KMS-11 (cell line): ENCODE results near the gene RAI14.

Experiments
- H2AFZ ChIP-seq: fragments of 200-600 bp; sonication (generic); 2 replicates; pipeline ENCODE4 v1.6.1; 2016; ENCODE audit warnings: antibody characterized with exemption, mixed run types, low read depth
- H3K27ac ChIP-seq: fragments of 200-600 bp; sonication (generic); 2 replicates; pipeline ENCODE4 v1.6.1; 2016; ENCODE audit warnings: mild to moderate bottlenecking, mixed run types
- H3K27me3 ChIP-seq: fragments of 200-600 bp; sonication (generic); 2 replicates; pipeline ENCODE4 v1.6.1; 2017; ENCODE audit warnings: mild to moderate bottlenecking, low read depth, mixed run types, moderate library complexity; ENCODE audit not compliant: insufficient read depth
- H3K36me3 ChIP-seq: fragments of 200-600 bp; sonication (generic); 2 replicates; pipeline ENCODE4 v1.6.1; 2017; ENCODE audit warnings: mild to moderate bottlenecking, mixed run types; ENCODE audit not compliant: insufficient read depth
- H3K4me1 ChIP-seq: fragments of 200-600 bp; sonication (generic); 2 replicates; pipeline ENCODE4 v1.6.1; 2016; ENCODE audit warnings: mild to moderate bottlenecking, low read depth, mixed run types; ENCODE audit not compliant: poor library complexity, severe bottlenecking
- H3K4me2 ChIP-seq: fragments of 200-600 bp; sonication (generic); 2 replicates; pipeline ENCODE4 v1.7.0; 2016; ENCODE audit warnings: mild to moderate bottlenecking, mixed run types
- H3K4me3 ChIP-seq: fragments of 200-600 bp; sonication (generic); IDR thresholded peaks from 2 replicates; pipeline ENCODE4 v1.6.1; 2017; ENCODE audit warnings: low read depth, low read length, mixed read lengths; ENCODE audit not compliant: insufficient read depth
- H3K79me2 ChIP-seq: fragments of 200-600 bp; sonication (generic); 2 replicates; pipeline ENCODE4 v1.6.1; 2016; ENCODE audit warnings: low read depth, mixed run types; ENCODE audit not compliant: insufficient read depth
- H3K9ac ChIP-seq: fragments of 200-600 bp; sonication (generic); 2 replicates; pipeline ENCODE4 v1.6.1; 2016; ENCODE audit warnings: mild to moderate bottlenecking, mixed run types
- H4K20me1 ChIP-seq: fragments of 200-600 bp; sonication (generic); 2 replicates; pipeline ENCODE4 v1.6.1; 2016; ENCODE audit warnings: mild to moderate bottlenecking, mixed run types; ENCODE audit not compliant: insufficient read depth
- CTCF ChIP-seq: fragments of 200-600 bp; sonication (generic); conservative IDR thresholded peaks from 2 replicates; pipeline ENCODE4 v1.6.1; 2017; ENCODE audit warnings: low read depth, mild to moderate bottlenecking, antibody characterized with exemption, low read length, moderate library complexity, mixed read lengths

Gene RAI14

GRCh38 chr5:34842554-34842953, 186.4 kb downstream of the RAI14 start:
- Histone ChIP-seq H3K9ac (no peak overlapping the region), H2AFZ (no peak overlapping the region), H3K4me2 (no peak overlapping the region), H4K20me1 (no peaks in the 10 kb centered on the region), H3K27me3 (no peaks in the 10 kb centered on the region), H3K4me3 (no peak overlapping the region), H3K79me2 (no peaks in the 10 kb centered on the region), H3K36me3 (no peaks in the 10 kb centered on the region), H3K4me1 (peaks cover 5% of the 10 kb centered on the region), H3K27ac (no peak overlapping the region)
- TF ChIP-seq CTCF = no peak

GRCh38 chr5:34843497-34843896, 187.4 kb downstream of the RAI14 start:
- Histone ChIP-seq H3K36me3 (no peaks in the 10 kb centered on the region), H3K4me2 (no peak overlapping the region), H4K20me1 (no peaks in the 10 kb centered on the region), H3K27ac (no peak overlapping the region), H2AFZ (no peak overlapping the region), H3K4me1 (peaks cover 1% of the 10 kb centered on the region), H3K4me3 (no peak overlapping the region), H3K9ac (no peak overlapping the region), H3K79me2 (no peaks in the 10 kb centered on the region), H3K27me3 (no peaks in the 10 kb centered on the region)
- no peak for TF ChIP-seq CTCF

- Histone ChIP-seq H2AFZ (no peak overlapping the region), H3K27ac (no peak overlapping the region), H3K36me3 (no peaks in the 10 kb centered on the region), H4K20me1 (no peaks in the 10 kb centered on the region), H3K9ac (no peak overlapping the region), H3K4me3 (no peak overlapping the region), H3K27me3 (no peaks in the 10 kb centered on the region), H3K79me2 (no peaks in the 10 kb centered on the region), H3K4me2 (no peak overlapping the region), H3K4me1 (no peaks in the 10 kb centered on the region)
- no peak for TF ChIP-seq CTCF
These were observed 188.0 kb downstream of the RAI14 start for GRCh38 chr5:34844106-34844505.

- Histone ChIP-seq H3K9ac (no peak overlapping the region), H3K27ac (no peak overlapping the region), H3K79me2 (no peaks in the 10 kb centered on the region), H3K27me3 (no peaks in the 10 kb centered on the region), H4K20me1 (no peaks in the 10 kb centered on the region), H2AFZ (no peak overlapping the region), H3K4me3 (no peak overlapping the region), H3K36me3 (no peaks in the 10 kb centered on the region), H3K4me1 (no peaks in the 10 kb centered on the region), H3K4me2 (no peak overlapping the region)
- TF ChIP-seq CTCF = no peak
These were observed 188.9 kb downstream of the RAI14 start for GRCh38 chr5:34844999-34845398.

GRCh38 chr5:34847056-34847455, 190.9 kb downstream of the RAI14 start:
- no peak overlapping the region for H3K27ac ChIP-seq
- H3K79me2 ChIP-seq = no peaks in the 10 kb centered on the region
- H3K4me1 ChIP-seq = no peaks in the 10 kb centered on the region
- no peaks in the 10 kb centered on the region for H4K20me1 ChIP-seq
- no peak for TF ChIP-seq CTCF
- no peaks in the 10 kb centered on the region for H3K36me3 ChIP-seq
- H2AFZ ChIP-seq = no peak overlapping the region
- no peaks in the 10 kb centered on the region for H3K27me3 ChIP-seq
- no peak overlapping the region for H3K9ac ChIP-seq
- no peak overlapping the region for H3K4me2 ChIP-seq
- no peak overlapping the region for H3K4me3 ChIP-seq
